ENCODE measurements around the gene PON2.
A peak's percentile ranks its signal among the peaks of the same experiment; 100 is the strongest.
"Not testable (repeated sequence)": the region's sequence is repeated elsewhere in the genome, so short reads cannot be mapped to it uniquely, and the experiment has no call there.

Gene PON2

DNA sequence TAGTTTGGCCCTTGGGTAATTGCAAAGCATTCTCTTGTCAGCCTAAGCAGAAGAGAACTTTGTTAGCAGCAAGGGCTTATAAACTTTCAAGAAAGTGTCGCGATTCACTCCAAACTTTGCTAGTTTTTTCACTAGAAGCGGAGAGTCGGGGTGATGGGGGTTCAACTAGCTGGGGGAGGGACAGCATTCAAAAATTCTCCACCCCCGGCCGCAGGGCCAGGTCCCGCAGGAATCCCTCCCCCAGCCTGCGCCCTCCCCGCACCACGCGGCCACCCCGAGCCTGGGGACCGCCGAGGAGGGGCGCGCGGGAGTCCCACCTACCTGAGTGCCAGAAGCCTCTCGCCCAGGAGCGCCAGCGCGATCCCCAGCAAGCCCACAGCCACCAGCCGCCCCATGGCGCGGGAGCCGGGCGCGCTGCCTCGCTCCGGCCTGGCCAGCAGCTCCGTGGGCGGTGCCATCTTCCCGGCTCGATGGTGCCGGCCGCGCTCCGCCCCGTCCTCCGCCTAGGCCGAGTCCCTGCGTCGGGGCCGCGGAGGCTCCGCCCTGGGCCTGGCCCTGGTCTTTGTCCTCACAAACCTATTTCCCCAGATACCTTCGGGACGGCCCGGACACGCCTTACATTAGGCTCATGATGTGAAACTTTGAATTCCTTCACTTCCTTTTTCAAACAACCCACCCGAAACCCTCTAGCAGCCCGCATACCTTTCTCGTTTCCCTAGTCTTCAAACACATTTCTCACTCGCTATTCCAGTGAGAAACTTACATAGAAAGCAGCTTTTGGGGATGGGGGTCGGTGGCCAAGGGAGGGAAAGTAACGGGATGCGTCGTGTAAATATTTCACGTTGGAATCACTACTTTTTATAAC is at the start of gene PON2:
Gene PON2 (minus strand): TSS at position 472 of the 865 bp plus-strand sequence. CDS start 77 bp downstream, at position 395.
- DNase-seq, result peak; percentile 84

GRCh38 chr7:95482424-95482823 is 47.6 kb upstream of the PON2 start:
- DNase-seq, result no peak

- no peak for DNase-seq
These were observed 46.7 kb upstream of the PON2 start for GRCh38 chr7:95481271-95482165.

DNA sequence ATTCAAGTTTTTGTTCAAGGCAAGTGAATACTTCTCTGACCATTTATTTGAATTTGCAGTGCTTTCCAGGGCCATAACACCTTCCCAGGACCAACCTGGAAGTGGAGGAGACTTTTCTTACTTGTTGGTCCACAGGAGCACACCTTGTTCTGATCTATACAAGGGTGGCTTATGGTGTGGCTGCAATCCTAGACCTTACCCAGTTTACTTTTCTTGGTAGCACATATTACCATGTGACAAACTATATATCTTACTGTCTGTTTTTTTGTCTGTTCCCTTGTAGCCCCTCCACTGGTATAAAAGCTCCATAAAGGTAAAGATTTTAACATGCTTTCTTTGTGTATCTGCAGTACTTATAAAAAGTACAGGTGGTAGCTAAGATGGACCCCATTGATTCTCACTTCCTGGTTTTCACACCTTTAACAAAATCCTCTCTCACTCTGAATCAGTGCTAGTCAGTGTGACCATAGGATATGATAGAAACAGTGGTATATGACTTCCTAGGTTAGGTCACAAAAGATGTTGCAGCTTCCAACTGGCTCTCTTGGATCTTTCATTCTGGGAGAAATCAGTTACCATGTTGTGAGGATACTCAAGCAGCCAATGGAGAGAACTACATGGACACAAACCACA is 45.3 kb upstream of the PON2 start:
- no peak for DNase-seq

DNA sequence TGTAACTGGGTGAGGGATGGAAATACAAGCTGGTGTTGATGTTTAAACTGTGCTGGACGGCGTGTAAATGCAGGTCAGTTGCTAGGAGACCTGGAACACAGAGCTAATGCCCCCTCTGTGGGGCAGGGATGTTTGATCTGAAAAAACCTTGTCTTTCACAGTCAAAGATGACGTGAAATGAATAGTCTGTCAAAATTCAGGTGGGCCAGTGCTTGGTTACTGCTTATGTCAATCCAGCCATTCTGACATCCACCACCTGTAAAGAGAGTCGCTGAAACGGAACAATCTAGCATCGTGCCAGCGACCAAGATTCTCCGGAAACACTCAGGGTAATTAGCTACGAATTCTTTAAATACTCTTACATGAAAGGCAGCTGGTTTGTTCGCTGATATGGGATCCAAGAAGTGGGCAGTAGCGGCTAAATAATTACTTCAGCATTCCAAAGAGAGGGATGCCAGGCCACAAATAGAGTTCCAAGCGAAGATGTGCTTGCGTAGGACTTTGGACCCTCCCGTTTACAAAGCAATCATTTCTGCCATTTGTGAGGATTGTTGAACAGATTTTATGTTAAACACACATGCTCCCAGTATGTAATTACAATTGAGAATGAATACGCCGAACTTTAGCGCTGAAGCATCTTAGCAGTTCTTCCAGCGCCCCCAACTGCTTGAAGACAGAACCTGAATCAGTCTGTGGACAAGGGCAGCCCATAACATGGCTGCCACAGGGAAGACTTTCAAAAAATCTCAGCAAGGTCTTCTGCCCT is 43.6 kb upstream of the PON2 start:
- DNase-seq, result peak; percentile 43

- DNase-seq, result peak; percentile 67
These were observed 42.2 kb upstream of the PON2 start for GRCh38 chr7:95476904-95477594.

DNA sequence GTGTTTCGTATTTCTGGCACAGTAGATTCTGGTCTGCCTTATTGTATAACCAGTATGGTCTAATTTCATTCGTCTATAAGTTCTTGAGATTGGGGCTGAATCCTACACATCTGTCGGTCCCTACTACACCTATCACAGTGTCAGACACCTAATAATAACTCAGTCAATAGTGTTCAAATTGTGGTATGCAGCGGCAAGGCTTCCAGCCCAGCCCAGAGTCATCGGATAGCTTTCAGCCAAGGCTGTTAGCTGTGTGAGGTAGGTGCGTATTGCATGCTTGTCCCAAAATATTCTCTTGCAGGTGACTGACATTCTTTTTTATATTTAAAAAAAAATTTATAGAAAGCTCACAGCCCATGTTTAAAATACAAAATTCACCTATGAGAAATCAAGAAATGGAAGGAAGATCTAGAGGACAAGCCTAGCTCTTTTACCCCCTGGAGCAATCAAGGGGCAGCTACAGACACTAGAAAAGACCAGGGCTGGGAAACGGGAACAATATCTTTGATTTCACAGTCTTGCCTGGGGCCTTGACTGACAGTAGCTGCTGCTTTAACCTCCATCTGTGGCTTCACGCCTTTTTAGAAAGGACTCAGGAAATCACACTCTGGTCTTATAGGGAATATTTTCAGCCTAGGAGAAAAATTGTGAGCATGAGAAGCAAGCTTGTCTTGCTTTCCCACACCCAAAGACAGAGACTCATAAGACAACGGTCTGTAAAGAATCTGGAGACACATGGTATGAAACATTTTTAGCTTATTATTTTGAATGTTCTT is 41.4 kb upstream of the PON2 start:
- DNase-seq, result no peak

DNA sequence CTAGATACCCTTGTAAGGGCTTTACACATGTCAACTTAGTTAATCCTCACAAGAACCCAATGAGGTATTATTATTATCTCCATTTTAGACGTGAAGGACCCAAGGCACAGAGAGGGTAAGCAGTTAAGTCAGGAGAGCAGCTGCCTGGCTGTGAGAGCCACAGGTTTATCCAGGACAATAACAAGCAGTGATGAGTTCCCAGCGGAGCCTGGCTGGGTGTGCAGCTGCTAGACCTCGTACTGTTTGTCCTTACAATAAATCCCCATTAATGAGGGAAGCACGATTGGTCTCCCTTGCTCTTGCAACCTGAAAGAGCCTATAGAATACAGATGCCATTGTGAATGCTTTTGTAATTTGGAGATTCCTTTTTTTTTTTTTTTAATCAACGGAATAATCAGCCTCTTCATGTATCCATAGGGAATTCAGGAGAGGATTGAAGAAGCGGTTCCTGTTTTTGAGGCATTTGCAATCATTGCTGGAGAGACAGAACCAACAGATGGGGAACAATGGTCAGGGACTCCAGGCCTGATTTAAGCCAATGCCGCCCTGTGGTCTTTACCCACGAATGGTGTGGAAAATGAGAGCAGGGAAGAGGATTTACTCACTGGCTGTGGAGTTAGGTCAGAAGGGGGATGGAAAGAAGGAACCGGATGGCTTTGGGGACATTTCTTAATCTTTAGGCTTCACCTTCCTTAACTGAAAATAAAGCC is 38.6 kb upstream of the PON2 start:
- DNase-seq, result no peak

GRCh38 chr7:95472581-95473161 is 37.8 kb upstream of the PON2 start:
- peak; percentile 50 for DNase-seq

- DNase-seq, result no peak
These were observed 36.2 kb upstream of the PON2 start for GRCh38 chr7:95471071-95471470.

- DNase-seq, result peak; percentile 29
These were observed 35.6 kb upstream of the PON2 start for GRCh38 chr7:95470452-95470851.

DNA sequence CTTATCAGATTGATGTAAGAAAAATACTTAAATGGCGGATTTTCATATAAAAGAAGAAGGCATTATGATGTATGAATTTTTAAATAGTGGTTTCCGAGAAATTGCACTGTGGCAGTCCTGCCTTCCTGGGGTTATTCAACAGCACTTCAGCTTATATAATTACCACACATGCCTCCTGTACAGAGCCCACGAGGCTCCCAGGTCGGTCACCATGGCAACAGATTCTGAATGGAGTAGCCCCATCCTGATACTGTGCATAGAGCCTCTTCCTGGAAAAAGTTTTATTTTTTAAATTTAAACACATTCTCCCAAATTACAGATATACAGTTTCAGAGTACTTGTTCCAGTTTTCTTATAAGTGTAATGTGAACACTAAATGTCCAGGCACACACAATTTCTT is 35.0 kb upstream of the PON2 start:
- DNase-seq, result no peak

DNA sequence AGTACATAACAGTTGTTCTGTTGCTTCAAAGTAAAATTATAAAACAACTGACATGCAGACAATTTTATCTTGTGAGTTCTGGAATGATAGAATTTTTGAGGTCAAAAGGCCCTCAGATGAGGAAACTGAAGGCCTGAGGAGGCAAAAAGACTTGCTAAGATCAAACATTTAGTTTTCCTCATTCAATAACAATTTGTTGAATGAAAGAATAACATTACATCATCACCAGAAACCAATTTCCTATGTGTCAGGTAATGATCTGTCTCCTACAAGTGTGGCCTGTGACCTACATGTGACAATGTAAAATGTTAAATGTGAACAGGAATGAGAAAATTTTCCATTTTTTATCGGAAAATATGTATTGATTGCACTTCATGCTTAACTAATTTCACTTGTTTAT is 34.4 kb upstream of the PON2 start:
- DNase-seq, result no peak

GRCh38 chr7:95467912-95468607 is 33.2 kb upstream of the PON2 start:
- no peak for DNase-seq

- not testable (repeated sequence) for DNase-seq
These were observed 25.8 kb upstream of the PON2 start for GRCh38 chr7:95460653-95461052.

- DNase-seq, result no peak
These were observed 23.1 kb upstream of the PON2 start for GRCh38 chr7:95457947-95458346.

DNA sequence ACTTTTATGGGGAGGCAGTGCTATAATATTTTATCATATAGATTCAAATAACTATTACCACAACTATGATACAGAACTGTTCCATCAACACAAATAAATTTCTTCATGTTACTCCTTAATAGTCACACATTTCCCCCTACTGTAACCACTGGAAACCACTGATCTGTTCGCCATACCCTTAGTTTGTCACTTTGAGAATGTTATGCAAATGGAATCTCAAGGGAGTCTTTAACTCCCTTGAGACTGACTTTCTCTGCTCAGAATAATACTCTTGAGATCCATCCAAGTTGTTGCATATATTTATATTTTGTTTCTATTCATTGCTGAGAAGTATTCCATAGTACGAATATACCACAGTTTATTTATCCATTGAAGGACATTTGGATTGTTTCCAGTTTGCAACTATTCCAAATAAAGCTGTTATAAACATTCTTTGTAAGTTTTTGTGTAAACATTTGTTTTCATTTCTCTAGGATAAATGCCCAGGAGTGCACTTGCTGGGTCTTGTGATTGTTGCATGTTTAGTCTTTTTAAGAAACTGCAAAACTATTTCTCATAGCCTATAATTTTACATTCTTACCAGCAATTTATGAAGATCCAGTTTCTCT is 19.7 kb upstream of the PON2 start:
- no peak for DNase-seq

DNA sequence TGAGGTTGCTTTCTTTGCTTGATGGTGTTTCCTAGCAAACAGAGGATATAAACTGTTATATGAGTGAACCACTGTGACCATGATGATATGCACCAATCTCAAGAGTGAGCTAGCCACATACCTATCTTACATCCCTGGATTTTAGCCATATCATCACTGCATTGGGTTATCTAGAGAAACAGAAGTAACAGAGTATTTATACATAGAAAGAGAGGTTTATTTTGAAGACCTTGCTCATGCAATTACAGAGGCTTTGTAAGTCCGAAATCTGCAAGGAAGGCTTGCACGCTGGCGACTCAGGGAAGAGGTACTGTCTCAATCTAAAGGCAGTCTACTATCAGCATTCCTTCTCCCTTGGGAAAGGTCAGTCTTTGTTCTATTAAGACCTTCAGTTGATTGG is 11.8 kb upstream of the PON2 start:
- DNase-seq, result no peak

- no peak for DNase-seq
These were observed 10.0 kb upstream of the PON2 start for GRCh38 chr7:95444796-95445195.
